ENCODE results near the gene ATP6V1G1. TPM values are rescaled to one million over a fixed set of nuclear protein-coding genes. Genes with fewer than 3 reads are reported as not detected.

ATP6V1G1 gene
- total RNA-seq (100 to 1,000 TPM in 5 of 7 donors, 10 to 100 TPM in 2; 82.3 to 272 (median 106) TPM), polyA plus RNA-seq (100 to 1,000 TPM; 179 to 219 (median 206) TPM)
- long read RNA-seq, donor 1, transcript ATP6V1G1-201 (3 exons, 1,080 nt), result major isoform, 121 of 128 reads
- long read RNA-seq, donor 1, partial matches to known transcripts, result 7 of 128 reads
- long read RNA-seq, donor 1, other reads (novel, unspliced or antisense), result 0 of 128 reads
- long read RNA-seq, donor 2, transcript ATP6V1G1-201 (3 exons, 1,080 nt), result major isoform, 106 of 124 reads
- long read RNA-seq, donor 2, partial matches to known transcripts, result 18 of 124 reads
- long read RNA-seq, donor 2, other reads (novel, unspliced or antisense), result 0 of 124 reads

GRCh38 chr9:114587345-114588202 lies at the start of gene ATP6V1G1:
ATP6V1G1 (plus strand) TSS chr9:114587769; CDS start chr9:114587839, 70 bp downstream.
- intact Hi-C loops (cut with DNase I; ENCODE audit: low total_unique reads), result no loop called here
- no peaks in the 10 kb centered on the region for H3K27me3 ChIP-seq (replicated peaks in 1 of 7)
- H3K9me3 ChIP-seq, result no peaks in the 10 kb centered on the region
- peaks cover 0 to 3% (median under 1%) of the 10 kb centered on the region in 6 donors for H3K36me3 ChIP-seq
- WGBS, 5 donors, result 1 to 2% (median 1%) methylated on average over 43 to 52 of the region's 52 CpGs
- TF ChIP-seq POLR2A (IDR thresholded peaks at IDR 0.05) (peak; percentile 61 to 92 (median 82)), CTCF (IDR thresholded peaks at IDR 0.05 in 8 of 11, conservative IDR thresholded peaks at IDR 0.05 in 3 of 11) (peak in 6 of 11 experiments; percentile 10 to 27 (median 24)), POLR2AphosphoS5 (IDR thresholded peaks at IDR 0.05) (peak; percentile 98 to 99 (median 98))
- H3K4me1 ChIP-seq, result peaks cover 39 to 54% (median 50%) of the 10 kb centered on the region in 6 donors
- peak within 1 kb of the TSS; percentile 78 to 94 (median 94) for H3K27ac ChIP-seq
- DNase-seq, result peak; percentile 100
- peak within 1 kb of the TSS; percentile 59 to 87 (median 86) for H3K4me3 ChIP-seq

- Histone ChIP-seq H3K27me3 (replicated peaks in 1 of 7) (no peaks in the 10 kb centered on the region), H3K36me3 (no peaks in the 10 kb centered on the region), H3K4me1 (peaks cover 0 to 8% (median 4%) of the 10 kb centered on the region in 6 donors), H3K27ac (no peak overlapping the region), H3K4me3 (no peak overlapping the region), H3K9me3 (no peaks in the 10 kb centered on the region)
- TF ChIP-seq POLR2A (IDR thresholded peaks at IDR 0.05) (no peak), POLR2AphosphoS5 (IDR thresholded peaks at IDR 0.05) (peak in 1 of 3 donors; percentile 36), CTCF (IDR thresholded peaks at IDR 0.05 in 8 of 11, conservative IDR thresholded peaks at IDR 0.05 in 3 of 11) (peak in 9 of 11 experiments; percentile 26 to 52 (median 39))
- DNase-seq, result peak; percentile 78
- intact Hi-C loops (cut with DNase I; ENCODE audit: low total_unique reads), result no loop called here
- 26 to 35% (median 27%) methylated on average over 5 of the region's 5 CpGs for WGBS, 5 donors
These were observed 49.3 kb upstream of the ATP6V1G1 start for GRCh38 chr9:114538241-114538640.

GRCh38 chr9:114539701-114540380 lies 47.7 kb upstream of the ATP6V1G1 start:
- DNase-seq, result no peak
- TF ChIP-seq CTCF (IDR thresholded peaks at IDR 0.05 in 8 of 11, conservative IDR thresholded peaks at IDR 0.05 in 3 of 11), result no peak
- TF ChIP-seq POLR2AphosphoS5 (IDR thresholded peaks at IDR 0.05), result no peak
- TF ChIP-seq POLR2A (IDR thresholded peaks at IDR 0.05), result no peak
- intact Hi-C loops (cut with DNase I; ENCODE audit: low total_unique reads), result no loop called here
- WGBS, 5 donors, result 63 to 79% (median 75%) methylated on average over 9 of the region's 9 CpGs
- Histone ChIP-seq H3K36me3 (no peaks in the 10 kb centered on the region), H3K4me3 (no peak overlapping the region), H3K4me1 (peaks cover 0 to 8% (median 4%) of the 10 kb centered on the region in 6 donors), H3K9me3 (no peaks in the 10 kb centered on the region), H3K27ac (no peak overlapping the region), H3K27me3 (replicated peaks in 1 of 7) (no peaks in the 10 kb centered on the region)
